Measurements from ENCODE around the gene EPAS1. TPM values are rescaled to one million over a fixed set of nuclear protein-coding genes. Genes with fewer than 3 reads are reported as not detected.
A peak's percentile ranks its signal among the peaks of the same experiment; 100 is the strongest.

EPAS1 gene
- total and polyA plus RNA-seq, 2 of the 13 experiments (the other 11 are each of a cell fraction or from before 2014, with no cell fraction given) = 47.1 to 182 TPM

GRCh38 chr2:46394649-46395510, 97.7 kb downstream of the EPAS1 start (continued):
- peak; percentile 91 for TF ChIP-seq ZNF710 (CRISPR knock-in tag; IDR thresholded peaks at IDR 0.05; ENCODE audit: borderline replicate concordance)
- no peak for TF ChIP-seq YY1 (IDR thresholded peaks at IDR 0.05; ENCODE audit: insufficient read depth, insufficient replicate concordance, low read depth, low read length)
- TF ChIP-seq PAF1 (CRISPR knock-in tag; IDR thresholded peaks at IDR 0.05) = no peak
- TF ChIP-seq NFKBIZ (CRISPR knock-in tag; IDR thresholded peaks at IDR 0.05) = no peak
- TF ChIP-seq RAD21 (CRISPR knock-in tag; IDR thresholded peaks at IDR 0.05) = no peak
- TF ChIP-seq RFX1 (IDR thresholded peaks at IDR 0.05) = no peak
- TF ChIP-seq MBNL3 (CRISPR knock-in tag; conservative IDR thresholded peaks at IDR 0.05) = no peak
- no peak for TF ChIP-seq CSRNP1 (CRISPR knock-in tag; IDR thresholded peaks at IDR 0.05)
- TF ChIP-seq DZIP1 (CRISPR knock-in tag; IDR thresholded peaks at IDR 0.05) = no peak
- TF ChIP-seq TCF12 (IDR thresholded peaks at IDR 0.05) = no peak
- no peak for TF ChIP-seq TCF12 (CRISPR knock-in tag; IDR thresholded peaks at IDR 0.05)
- TF ChIP-seq MYC (CRISPR knock-in tag; IDR thresholded peaks at IDR 0.05; ENCODE audit: borderline replicate concordance) = no peak
- TF ChIP-seq CBX5 (CRISPR knock-in tag; IDR thresholded peaks at IDR 0.05; ENCODE audit: borderline replicate concordance) = peak; percentile 49; the same call in 1 of the 2 replicates
- peak; percentile 97 for TF ChIP-seq ELF3 (CRISPR knock-in tag; IDR thresholded peaks at IDR 0.05)
- peak; percentile 23; the same call in 1 of the 2 replicates for TF ChIP-seq ZMYM3 (CRISPR knock-in tag; IDR thresholded peaks at IDR 0.05)
- no peak for TF ChIP-seq KLF11 (CRISPR knock-in tag; IDR thresholded peaks at IDR 0.05)
- TF ChIP-seq NCOR1 (IDR thresholded peaks at IDR 0.05; ENCODE audit: borderline replicate concordance, low read length) = no peak; the same call in 1 of the 2 replicates
